MCF 10A (cell line): ENCODE data around the gene ADAMTS5. TPM values are rescaled to one million over a fixed set of nuclear protein-coding genes. Genes with fewer than 3 reads are reported as not detected.

ENCODE experiments used
- BruUV-seq: library from RNA; stranded (reverse); fragments of 400-500 nt; replicated peaks from 2 replicates; lab custom pipeline; 2021; lab: Mats Ljungman, UMichigan
- CTCF ChIA-PET: fragments of 300-600 bp; sonication (Branson Sonifier 250); formaldehyde crosslinking; extraction: SDS; loops from one replicate; lab custom pipeline; 2021; ENCODE audit warnings: antibody characterized with exemption, inconsistent platforms; lab: Yijun Ruan, JAX
- POLR2A ChIA-PET: fragments of 300-600, 350-650 bp; sonication (Branson Sonifier 250); formaldehyde crosslinking; extraction: SDS; loops from one replicate; lab custom pipeline; 2020; ENCODE audit warnings: antibody characterized with exemption, inconsistent platforms; lab: Yijun Ruan, JAX
- DNase-seq: peaks from one replicate; pipeline ENCODE4 v3.0.0-alpha.2; 2018; ENCODE audit not compliant: unreplicated experiment
- H3K27ac Mint-ChIP-seq: one replicate; pipeline ENCODE4 v1.8.0; 2022; ENCODE audit warnings: mild to moderate bottlenecking, low read depth, mixed read lengths; ENCODE audit not compliant: unreplicated experiment
- H3K27me3 Mint-ChIP-seq: one replicate; pipeline ENCODE4 v1.8.0; 2022; ENCODE audit warnings: mixed read lengths; ENCODE audit not compliant: insufficient read depth, unreplicated experiment
- H3K36me3 Mint-ChIP-seq: one replicate; pipeline ENCODE4 v1.8.0; 2022; ENCODE audit warnings: mild to moderate bottlenecking, moderate library complexity, mixed read lengths; ENCODE audit not compliant: insufficient read depth, unreplicated experiment
- H3K4me1 Mint-ChIP-seq: one replicate; pipeline ENCODE4 v1.8.0; 2022; ENCODE audit warnings: mixed read lengths; ENCODE audit not compliant: insufficient read depth, unreplicated experiment
- H3K4me3 Mint-ChIP-seq: one replicate; pipeline ENCODE4 v1.8.0; 2022; ENCODE audit warnings: mild to moderate bottlenecking, moderate library complexity, mixed read lengths; ENCODE audit not compliant: unreplicated experiment
- H3K9me3 Mint-ChIP-seq: one replicate; pipeline ENCODE4 v1.8.0; 2022; ENCODE audit warnings: mixed read lengths; ENCODE audit not compliant: unreplicated experiment
- intact Hi-C: fragments of 100-400 bp; cut with micrococcal nuclease; formaldehyde crosslinking; loops from 2 replicates; pipeline ENCODE4 v1.14.1; 2022
- total RNA-seq: library from RNA; stranded (reverse); gene quantifications from 2 replicates; pipeline ENCODE4 v1.2.3, GENCODE V29; 2022
- TF ChIP-seq, protein P1 (sequence below): fragments of 200-600 bp; IDR thresholded peaks from one replicate; pipeline ENCODE4 v1.8.0; 2022; ENCODE audit warnings: antibody characterized with exemption, mild to moderate bottlenecking; ENCODE audit not compliant: unreplicated experiment

The ADAMTS5 gene
- total RNA-seq, 1 experiment from 2014 or later = not detected

DNA sequence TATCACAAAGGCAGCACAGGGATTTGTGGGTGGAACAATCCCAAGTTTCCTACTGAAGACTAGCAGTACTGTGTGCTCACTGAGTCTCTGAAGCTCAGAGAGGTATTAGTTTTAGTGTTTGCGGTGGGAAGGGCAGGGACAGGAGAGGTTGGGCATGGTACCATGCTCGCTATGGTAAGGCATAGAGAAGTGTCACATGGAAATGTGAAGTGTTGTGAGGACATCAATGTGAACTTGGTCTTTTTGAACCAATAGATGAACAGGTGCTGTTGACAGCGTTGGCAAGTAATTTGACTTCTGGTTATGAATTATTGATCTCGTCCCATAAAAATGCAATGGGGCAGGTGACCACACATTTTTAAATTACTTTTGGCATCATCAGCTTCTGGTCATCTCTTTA is 65.9 kb downstream of the ADAMTS5 start:
- H3K27me3 Mint-ChIP-seq = no peaks in the 10 kb centered on the region
- H3K4me1 Mint-ChIP-seq = peaks cover 11% of the 10 kb centered on the region
- TF ChIP-seq, protein P1, sequence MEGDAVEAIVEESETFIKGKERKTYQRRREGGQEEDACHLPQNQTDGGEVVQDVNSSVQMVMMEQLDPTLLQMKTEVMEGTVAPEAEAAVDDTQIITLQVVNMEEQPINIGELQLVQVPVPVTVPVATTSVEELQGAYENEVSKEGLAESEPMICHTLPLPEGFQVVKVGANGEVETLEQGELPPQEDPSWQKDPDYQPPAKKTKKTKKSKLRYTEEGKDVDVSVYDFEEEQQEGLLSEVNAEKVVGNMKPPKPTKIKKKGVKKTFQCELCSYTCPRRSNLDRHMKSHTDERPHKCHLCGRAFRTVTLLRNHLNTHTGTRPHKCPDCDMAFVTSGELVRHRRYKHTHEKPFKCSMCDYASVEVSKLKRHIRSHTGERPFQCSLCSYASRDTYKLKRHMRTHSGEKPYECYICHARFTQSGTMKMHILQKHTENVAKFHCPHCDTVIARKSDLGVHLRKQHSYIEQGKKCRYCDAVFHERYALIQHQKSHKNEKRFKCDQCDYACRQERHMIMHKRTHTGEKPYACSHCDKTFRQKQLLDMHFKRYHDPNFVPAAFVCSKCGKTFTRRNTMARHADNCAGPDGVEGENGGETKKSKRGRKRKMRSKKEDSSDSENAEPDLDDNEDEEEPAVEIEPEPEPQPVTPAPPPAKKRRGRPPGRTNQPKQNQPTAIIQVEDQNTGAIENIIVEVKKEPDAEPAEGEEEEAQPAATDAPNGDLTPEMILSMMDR = no peak
- BruUV-seq = no TSS peak
- H3K9me3 Mint-ChIP-seq = no peaks in the 10 kb centered on the region
- intact Hi-C loops = no loop called here
- DNase-seq = no peak
- no peaks in the 10 kb centered on the region for H3K36me3 Mint-ChIP-seq
- no peak overlapping the region for H3K27ac Mint-ChIP-seq
- ChIA-PET POLR2A (no interaction called here), CTCF (interaction anchor here (0.9 kb wide), 1 partner anchor 723 kb away, joined by 3 read pairs; no protein-coding TSS in a partner anchor)
- H3K4me3 Mint-ChIP-seq = no peak overlapping the region

DNA sequence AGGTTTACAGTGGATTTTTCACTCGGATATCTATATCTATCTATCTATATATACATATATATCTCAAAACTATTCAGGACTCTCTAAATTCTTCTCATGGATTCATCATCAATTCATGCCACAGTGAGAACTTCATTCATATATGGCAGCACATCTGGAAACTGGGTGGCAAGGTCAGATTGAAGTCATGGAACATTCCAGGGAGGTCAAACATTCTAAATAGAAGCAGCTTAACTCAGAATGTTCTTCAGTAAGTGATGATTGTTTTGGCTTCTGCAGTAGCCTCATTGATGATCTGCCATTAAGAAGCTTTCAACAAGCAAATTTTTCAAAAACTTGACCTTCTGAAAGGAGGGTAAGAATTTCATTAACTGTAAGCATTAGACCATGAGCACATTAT is 74.7 kb downstream of the ADAMTS5 start:
- ChIA-PET CTCF (interaction anchor here (0.6 to 1.0 kb wide), 2 partner anchors 9 to 15 kb away, joined by 3 read pairs; no protein-coding TSS in a partner anchor), POLR2A (no interaction called here)
- Mint-ChIP-seq H3K4me1 (no peaks in the 10 kb centered on the region), H3K9me3 (no peaks in the 10 kb centered on the region), H3K36me3 (no peaks in the 10 kb centered on the region), H3K27me3 (no peaks in the 10 kb centered on the region), H3K27ac (no peak overlapping the region), H3K4me3 (no peak overlapping the region)
- intact Hi-C loops = no loop called here
- DNase-seq = no peak
- TF ChIP-seq, protein P1 = no peak
- no TSS peak for BruUV-seq

DNA sequence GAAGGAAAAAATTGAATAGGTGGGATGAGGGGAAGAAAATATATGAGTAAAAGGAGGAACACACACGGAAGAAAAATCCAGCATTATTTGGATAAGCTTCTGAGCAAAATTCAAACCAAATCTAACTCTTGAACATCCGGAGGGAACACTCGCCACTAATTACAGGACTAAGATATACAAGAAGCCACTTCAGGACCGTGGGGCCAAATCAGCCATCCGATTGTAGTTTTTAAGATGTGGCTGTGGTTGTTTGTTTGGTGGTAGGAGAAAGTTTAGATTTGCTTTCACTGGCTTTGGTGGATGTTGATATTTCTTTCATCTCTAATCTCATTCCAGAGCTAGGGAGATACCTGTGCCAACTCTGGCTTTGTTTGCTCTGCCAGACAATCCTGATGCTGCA is 78.0 kb downstream of the ADAMTS5 start:
- ChIA-PET POLR2A (interaction anchor here (0.6 to 0.7 kb wide), 2 partner anchors 469 to 525 kb away, joined by 3 read pairs; no protein-coding TSS in a partner anchor), CTCF (interaction anchor here (0.7 to 1.1 kb wide), 3 partner anchors 21 to 676 kb away, joined by 3 to 4 read pairs (median 3); no protein-coding TSS in a partner anchor)
- intact Hi-C loops = no loop called here
- no peak overlapping the region for H3K4me3 Mint-ChIP-seq
- TF ChIP-seq, protein P1 = no peak
- no peak for DNase-seq
- no peaks in the 10 kb centered on the region for H3K9me3 Mint-ChIP-seq
- H3K27ac Mint-ChIP-seq = no peak overlapping the region
- no TSS peak for BruUV-seq
- H3K27me3 Mint-ChIP-seq = no peaks in the 10 kb centered on the region
- no peaks in the 10 kb centered on the region for H3K4me1 Mint-ChIP-seq
- H3K36me3 Mint-ChIP-seq = no peaks in the 10 kb centered on the region

- intact Hi-C loops = no loop called here
- no peak for DNase-seq
- BruUV-seq = no TSS peak
- no peak overlapping the region for H3K27ac Mint-ChIP-seq
- TF ChIP-seq, protein P1 = no peak
- H3K4me1 Mint-ChIP-seq = no peaks in the 10 kb centered on the region
- CTCF ChIA-PET = interaction anchor here (0.7 to 1.1 kb wide), 4 partner anchors 21 to 677 kb away, joined by 3 to 4 read pairs (median 3); no protein-coding TSS in a partner anchor
- POLR2A ChIA-PET = interaction anchor here (0.6 to 0.7 kb wide), 2 partner anchors 470 to 526 kb away, joined by 3 read pairs; no protein-coding TSS in a partner anchor
- no peaks in the 10 kb centered on the region for H3K9me3 Mint-ChIP-seq
- no peaks in the 10 kb centered on the region for H3K36me3 Mint-ChIP-seq
- H3K27me3 Mint-ChIP-seq = no peaks in the 10 kb centered on the region
- no peak overlapping the region for H3K4me3 Mint-ChIP-seq
These were observed 78.6 kb downstream of the ADAMTS5 start for GRCh38 chr21:26888256-26888655.
